Endothelial cell of umbilical vein (primary cell): Measurements from ENCODE around the gene GSG1L.

Source experiments
- EZH2 ChIP-seq: IDR thresholded peaks from 2 replicates; pipeline ENCODE4 v1.6.1; 2012; ENCODE audit warnings: borderline replicate concordance, low read depth, mild to moderate bottlenecking, moderate library complexity, low read length, inconsistent platforms; ENCODE audit not compliant: severe bottlenecking
- TF ChIP-seq, protein P1 (sequence below), 2 donors: IDR thresholded peaks; 1 replicate in 1 of 2; 2 replicates in 1 of 2; pipeline ENCODE4 v1.5.1; 2011; ENCODE audit warnings: low read length in 2 of 2, mild to moderate bottlenecking in 2 of 2, moderate library complexity in 2 of 2, control low read depth in 1 of 2, inconsistent platforms in 1 of 2, low read depth in 1 of 2; ENCODE audit not compliant: insufficient read depth in 1 of 2; ENCODE audit errors: extremely low read depth in 1 of 2

DNA sequence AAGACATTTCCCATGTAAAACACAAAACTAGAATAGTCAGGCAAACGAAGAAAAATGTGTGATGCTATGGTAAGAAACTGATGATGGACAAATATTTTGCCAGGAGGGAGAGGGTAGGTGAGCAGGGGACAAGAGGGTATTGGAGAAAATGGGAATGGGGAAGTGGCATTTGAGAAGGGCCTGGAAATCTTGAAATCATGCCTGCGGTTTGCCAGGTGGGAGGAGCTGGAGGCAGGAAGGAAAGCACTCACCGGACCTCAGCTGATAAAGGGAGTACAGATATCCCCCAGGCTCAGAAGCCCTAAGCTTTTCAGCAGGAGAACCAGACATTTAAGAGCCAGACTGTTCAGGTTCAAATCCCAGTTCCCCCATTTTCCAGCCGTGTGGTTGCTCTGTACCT, 103.6 kb downstream of the GSG1L start:
- TF ChIP-seq, protein P1, sequence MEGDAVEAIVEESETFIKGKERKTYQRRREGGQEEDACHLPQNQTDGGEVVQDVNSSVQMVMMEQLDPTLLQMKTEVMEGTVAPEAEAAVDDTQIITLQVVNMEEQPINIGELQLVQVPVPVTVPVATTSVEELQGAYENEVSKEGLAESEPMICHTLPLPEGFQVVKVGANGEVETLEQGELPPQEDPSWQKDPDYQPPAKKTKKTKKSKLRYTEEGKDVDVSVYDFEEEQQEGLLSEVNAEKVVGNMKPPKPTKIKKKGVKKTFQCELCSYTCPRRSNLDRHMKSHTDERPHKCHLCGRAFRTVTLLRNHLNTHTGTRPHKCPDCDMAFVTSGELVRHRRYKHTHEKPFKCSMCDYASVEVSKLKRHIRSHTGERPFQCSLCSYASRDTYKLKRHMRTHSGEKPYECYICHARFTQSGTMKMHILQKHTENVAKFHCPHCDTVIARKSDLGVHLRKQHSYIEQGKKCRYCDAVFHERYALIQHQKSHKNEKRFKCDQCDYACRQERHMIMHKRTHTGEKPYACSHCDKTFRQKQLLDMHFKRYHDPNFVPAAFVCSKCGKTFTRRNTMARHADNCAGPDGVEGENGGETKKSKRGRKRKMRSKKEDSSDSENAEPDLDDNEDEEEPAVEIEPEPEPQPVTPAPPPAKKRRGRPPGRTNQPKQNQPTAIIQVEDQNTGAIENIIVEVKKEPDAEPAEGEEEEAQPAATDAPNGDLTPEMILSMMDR (IDR thresholded peaks at IDR 0.05; ENCODE audit: extremely low read depth in 1 of 2, insufficient read depth in 1 of 2, low read depth in 1 of 2, low read length in 2 of 2): no peak
- no peak for TF ChIP-seq EZH2
